CD4-positive, alpha-beta memory T cell (primary cell): ENCODE data around the gene FHAD1. TPM values are rescaled to one million over a fixed set of nuclear protein-coding genes. Genes with fewer than 3 reads are reported as not detected.

Source experiments
- CTCF ChIA-PET: fragments of 350-600 bp; sonication (Branson Sonifier 250); formaldehyde crosslinking; loops from one replicate; lab custom pipeline; 2021; ENCODE audit warnings: inconsistent platforms; ENCODE audit not compliant: partially characterized antibody; lab: Charles Lee
- POLR2A ChIA-PET: fragments of 350-600 bp; sonication (Branson Sonifier 250); formaldehyde crosslinking; loops from one replicate; lab custom pipeline; 2021; ENCODE audit not compliant: partially characterized antibody; lab: Charles Lee
- DNase-seq, 5 donors: peaks; one replicate each; pipeline versions ENCODE4 v3.0.0 to v3.0.0-alpha.2; 2020 to 2022; ENCODE audit warnings: mixed read lengths in 1 of 5
- H3K27ac ChIP-seq: one replicate; pipeline ENCODE4 v1.7.0; 2013; ENCODE audit warnings: low read depth, low read length
- H3K27me3 ChIP-seq: 2 replicates; pipeline ENCODE4 v1.7.0; 2013; ENCODE audit warnings: mild to moderate bottlenecking, low read length, moderate library complexity; ENCODE audit not compliant: insufficient read depth
- H3K36me3 ChIP-seq: 2 replicates; pipeline ENCODE4 v1.7.0; 2013; ENCODE audit warnings: mild to moderate bottlenecking, low read length, moderate library complexity; ENCODE audit not compliant: insufficient read depth
- H3K4me1 ChIP-seq: 2 replicates; pipeline ENCODE4 v1.7.0; 2013; ENCODE audit warnings: mild to moderate bottlenecking, low read length, moderate library complexity; ENCODE audit not compliant: insufficient read depth
- H3K4me3 ChIP-seq, 2 donors: one replicate each; pipeline ENCODE4 v1.7.0; 2013; ENCODE audit warnings: low read length in 2 of 2, mild to moderate bottlenecking in 1 of 2
- H3K9me3 ChIP-seq, 2 donors: one replicate each; pipeline ENCODE4 v1.7.0; 2013; ENCODE audit warnings: low read length in 2 of 2, control low read depth in 1 of 2; ENCODE audit not compliant: control insufficient read depth in 1 of 2
- H3K27ac Mint-ChIP-seq, 7 donors: one replicate each; pipeline ENCODE4 v1.8.0; 2020 to 2021; ENCODE audit warnings: mixed read lengths in 7 of 7, mild to moderate bottlenecking in 6 of 7, inconsistent platforms in 3 of 7, moderate library complexity in 3 of 7
- H3K27me3 Mint-ChIP-seq, 2 donors: one replicate each; pipeline ENCODE4 v1.8.0; 2020 to 2021; ENCODE audit warnings: mixed read lengths in 2 of 2
- H3K36me3 Mint-ChIP-seq, 2 donors: one replicate each; pipeline ENCODE4 v1.8.0; 2020 to 2021; ENCODE audit warnings: mixed read lengths in 2 of 2, inconsistent platforms in 1 of 2, mild to moderate bottlenecking in 1 of 2
- H3K4me1 Mint-ChIP-seq, 4 donors: one replicate each; pipeline ENCODE4 v1.8.0; 2020 to 2021; ENCODE audit warnings: mixed read lengths in 4 of 4, mild to moderate bottlenecking in 1 of 4
- H3K4me3 Mint-ChIP-seq, 8 donors: one replicate each; pipeline ENCODE4 v1.8.0; 2020 to 2021; ENCODE audit warnings: mixed read lengths in 8 of 8, mild to moderate bottlenecking in 7 of 8, moderate library complexity in 6 of 8, inconsistent platforms in 3 of 8
- H3K9me3 Mint-ChIP-seq, 8 donors: one replicate each; pipeline ENCODE4 v1.8.0; 2020 to 2021; ENCODE audit warnings: mixed read lengths in 8 of 8, mild to moderate bottlenecking in 5 of 8, inconsistent platforms in 3 of 8, moderate library complexity in 1 of 8
- intact Hi-C: fragments of 100-400 bp; cut with micrococcal nuclease; formaldehyde crosslinking; loops from one replicate; pipeline ENCODE4 v1.15.1; 2023
- polyA plus RNA-seq, 2 donors: library from polyadenylated mRNA; unstranded; fragments of 300-500 nt; fragmentation: Illumina TruSeq; gene quantifications; one replicate each; pipeline ENCODE4 v1.2.3, GENCODE V29; 2021
- total RNA-seq, 2 experiments: library from RNA; stranded (reverse); gene quantifications; one replicate each; pipeline ENCODE4 v1.2.3, GENCODE V29; 2021

Gene FHAD1
- total and polyA plus RNA-seq, 4 experiments from 2014 or later, result 0.03 TPM; not detected in 3

GRCh38 chr1:15343099-15343498 lies 96.1 kb downstream of the FHAD1 start:
- Mint-ChIP-seq H3K9me3 (no peaks in the 10 kb centered on the region), H3K4me1 (peaks cover 31 to 69% (median 50%) of the 10 kb centered on the region in 4 donors), H3K4me3 (peak overlapping the region in 2 of 8 donors; percentile 3 to 21), H3K36me3 (no peaks in the 10 kb centered on the region), H3K27me3 (peaks cover 1 to 11% of the 10 kb centered on the region in 2 donors), H3K27ac (peak overlapping the region in 2 of 7 donors; percentile 61 to 65)
- intact Hi-C loops, result no loop called here
- H3K4me1 ChIP-seq, result peaks cover 60% of the 10 kb centered on the region
- H3K27ac ChIP-seq, result no peak overlapping the region
- H3K9me3 ChIP-seq, result no peaks in the 10 kb centered on the region
- CTCF ChIA-PET, result interaction anchor here (1.2 kb wide), 1 partner anchor 74 kb away, joined by 4 read pairs; no protein-coding TSS in a partner anchor
- H3K36me3 ChIP-seq, result no peaks in the 10 kb centered on the region
- POLR2A ChIA-PET, result interaction anchor here (2.5 kb wide), 1 partner anchor 67 kb away, joined by 9 read pairs; the partner anchor contains the start of gene EFHD2
- H3K27me3 ChIP-seq, result no peaks in the 10 kb centered on the region
- H3K4me3 ChIP-seq, result no peak overlapping the region
- DNase-seq, result no peak

- H3K9me3 Mint-ChIP-seq, result no peaks in the 10 kb centered on the region
- ChIA-PET CTCF (no interaction called here), POLR2A (interaction anchor here (2.5 kb wide), 1 partner anchor 66 kb away, joined by 9 read pairs; the partner anchor contains the start of gene EFHD2)
- H3K4me3 Mint-ChIP-seq, result peak overlapping the region in 2 of 8 donors; percentile 3 to 21
- no peaks in the 10 kb centered on the region for H3K9me3 ChIP-seq
- peaks cover 1 to 9% of the 10 kb centered on the region in 2 donors for H3K27me3 Mint-ChIP-seq
- peaks cover 66% of the 10 kb centered on the region for H3K4me1 ChIP-seq
- no peaks in the 10 kb centered on the region for H3K36me3 ChIP-seq
- DNase-seq, result no peak
- peak overlapping the region in 2 of 7 donors; percentile 57 to 61 for H3K27ac Mint-ChIP-seq
- H3K36me3 Mint-ChIP-seq, result no peaks in the 10 kb centered on the region
- intact Hi-C loops, result no loop called here
- H3K27me3 ChIP-seq, result no peaks in the 10 kb centered on the region
- H3K4me3 ChIP-seq, result no peak overlapping the region
- no peak overlapping the region for H3K27ac ChIP-seq
- peaks cover 31 to 75% (median 53%) of the 10 kb centered on the region in 4 donors for H3K4me1 Mint-ChIP-seq
These were observed 96.7 kb downstream of the FHAD1 start for GRCh38 chr1:15343729-15344128.

- Mint-ChIP-seq H3K4me3 (peak overlapping the region in 1 of 8 donors; percentile 9), H3K9me3 (no peaks in the 10 kb centered on the region), H3K4me1 (peaks cover 31 to 77% (median 55%) of the 10 kb centered on the region in 4 donors), H3K36me3 (no peaks in the 10 kb centered on the region), H3K27me3 (peaks cover 1 to 9% of the 10 kb centered on the region in 2 donors), H3K27ac (peak overlapping the region in 3 of 7 donors; percentile 17 to 61 (median 57))
- Histone ChIP-seq H3K9me3 (no peaks in the 10 kb centered on the region), H3K36me3 (no peaks in the 10 kb centered on the region), H3K27me3 (no peaks in the 10 kb centered on the region), H3K27ac (no peak overlapping the region), H3K4me1 (peaks cover 70% of the 10 kb centered on the region), H3K4me3 (no peak overlapping the region)
- POLR2A ChIA-PET, result interaction anchor here (1.3 kb wide), 1 partner anchor 71 kb away, joined by 3 read pairs; no protein-coding TSS in a partner anchor
- DNase-seq, result no peak
- CTCF ChIA-PET, result interaction anchor here (0.9 kb wide), 1 partner anchor 21 kb away, joined by 3 read pairs; no protein-coding TSS in a partner anchor
- intact Hi-C loops, result no loop called here
These were observed 97.4 kb downstream of the FHAD1 start for GRCh38 chr1:15344380-15344779.

- Mint-ChIP-seq H3K27ac (peak overlapping the region; percentile 13 to 92 (median 79)), H3K4me3 (peak overlapping the region in 7 of 8 donors; percentile 9 to 80 (median 38)), H3K27me3 (peaks cover 1 to 9% of the 10 kb centered on the region in 2 donors), H3K4me1 (peaks cover 31 to 77% (median 56%) of the 10 kb centered on the region in 4 donors), H3K36me3 (no peaks in the 10 kb centered on the region), H3K9me3 (no peaks in the 10 kb centered on the region)
- no peak for DNase-seq
- H3K27ac ChIP-seq, result peak overlapping the region; percentile 34
- POLR2A ChIA-PET, result interaction anchor here (1.3 kb wide), 1 partner anchor 71 kb away, joined by 3 read pairs; no protein-coding TSS in a partner anchor
- peaks cover 70% of the 10 kb centered on the region for H3K4me1 ChIP-seq
- H3K27me3 ChIP-seq, result no peaks in the 10 kb centered on the region
- H3K36me3 ChIP-seq, result no peaks in the 10 kb centered on the region
- H3K9me3 ChIP-seq, result no peaks in the 10 kb centered on the region
- intact Hi-C loops, result no loop called here
- H3K4me3 ChIP-seq, result peak overlapping the region in 1 of 2 donors; percentile 14
- CTCF ChIA-PET, result interaction anchor here (0.9 kb wide), 1 partner anchor 22 kb away, joined by 3 read pairs; no protein-coding TSS in a partner anchor
These were observed 98.0 kb downstream of the FHAD1 start for GRCh38 chr1:15344800-15345704.

- POLR2A ChIA-PET, result interaction anchor here (0.6 to 1.3 kb wide), 4 partner anchors 66 to 181 kb away, joined by 3 to 6 read pairs (median 3); partner anchors contain the start of gene DNAJC16
- Mint-ChIP-seq H3K4me1 (peaks cover 27 to 75% (median 53%) of the 10 kb centered on the region in 4 donors), H3K27me3 (peaks cover 1 to 9% of the 10 kb centered on the region in 2 donors), H3K36me3 (no peaks in the 10 kb centered on the region), H3K27ac (peak overlapping the region; percentile 13 to 92 (median 79)), H3K9me3 (no peaks in the 10 kb centered on the region), H3K4me3 (peak overlapping the region in 7 of 8 donors; percentile 14 to 80 (median 65))
- Histone ChIP-seq H3K27ac (peak overlapping the region; percentile 34), H3K4me1 (peaks cover 68% of the 10 kb centered on the region), H3K4me3 (peak overlapping the region in 1 of 2 donors; percentile 14), H3K27me3 (no peaks in the 10 kb centered on the region), H3K9me3 (no peaks in the 10 kb centered on the region), H3K36me3 (no peaks in the 10 kb centered on the region)
- CTCF ChIA-PET, result interaction anchor here (1.3 kb wide), 1 partner anchor 22 kb away, joined by 8 read pairs; no protein-coding TSS in a partner anchor
- intact Hi-C loops, result no loop called here
- DNase-seq, result peak; percentile 25 to 84 (median 48)
These were observed 98.8 kb downstream of the FHAD1 start for GRCh38 chr1:15345705-15346345.

- peak overlapping the region in 1 of 2 donors; percentile 14 for H3K4me3 ChIP-seq
- no peaks in the 10 kb centered on the region for H3K36me3 ChIP-seq
- Mint-ChIP-seq H3K36me3 (no peaks in the 10 kb centered on the region), H3K4me3 (peak overlapping the region in 7 of 8 donors; percentile 7 to 80 (median 65)), H3K4me1 (peaks cover 26 to 76% (median 51%) of the 10 kb centered on the region in 4 donors), H3K27ac (peak overlapping the region; percentile 36 to 92 (median 79)), H3K9me3 (no peaks in the 10 kb centered on the region), H3K27me3 (peaks cover 3 to 9% of the 10 kb centered on the region in 2 donors)
- CTCF ChIA-PET, result interaction anchor here (1.3 kb wide), 1 partner anchor 23 kb away, joined by 8 read pairs; no protein-coding TSS in a partner anchor
- intact Hi-C loops, result no loop called here
- DNase-seq, result no peak
- no peaks in the 10 kb centered on the region for H3K27me3 ChIP-seq
- peaks cover 62% of the 10 kb centered on the region for H3K4me1 ChIP-seq
- POLR2A ChIA-PET, result interaction anchor here (0.6 to 1.0 kb wide), 3 partner anchors 65 to 180 kb away, joined by 3 to 6 read pairs (median 3); partner anchors contain the start of gene DNAJC16
- H3K9me3 ChIP-seq, result no peaks in the 10 kb centered on the region
- peak overlapping the region; percentile 34 for H3K27ac ChIP-seq
These were observed 99.5 kb downstream of the FHAD1 start for GRCh38 chr1:15346346-15347030.
